Measurements from ENCODE around the gene APOA5. TPM values are rescaled to one million over a fixed set of nuclear protein-coding genes. Genes with fewer than 3 reads are reported as not detected.

The APOA5 gene
- total RNA-seq, 1 experiment from 2014 or later = 0.11 TPM

- H3K27ac ChIP-seq (ENCODE audit: insufficient read length, low read depth, low read length) = no peak overlapping the region
- no peaks in the 10 kb centered on the region; the same call in 1 of the 2 replicates for H3K4me1 ChIP-seq (ENCODE audit: insufficient read depth, low read length)
- H3K4me2 ChIP-seq (ENCODE audit: insufficient read depth, insufficient read length, low read length) = no peak overlapping the region
- no peaks in the 10 kb centered on the region for H3K79me2 ChIP-seq (ENCODE audit: insufficient read depth, low read length)
- H3K27me3 ChIP-seq (ENCODE audit: insufficient read depth, low read length) = no peaks in the 10 kb centered on the region
- H2BK15ac ChIP-seq (ENCODE audit: low read depth, low read length) = no peak overlapping the region
- Mint-ChIP-seq H3K27me3 (ENCODE audit: low read depth) (peaks cover 12% of the 10 kb centered on the region), H3K27ac (peak overlapping the region in 1 of 3 experiments; percentile 47; a peak in 1 of 7 replicates), H3K4me3 (no peak overlapping the region), H3K36me3 (ENCODE audit: insufficient read depth in 1 of 3, low read depth in 3 of 3) (no peaks in the 10 kb centered on the region), H3K9me3 (peaks cover under 1 to 5% of the 10 kb centered on the region in 2 experiments; a peak in 2 of 5 replicates), H3K4me1 (peaks cover 5 to 12% of the 10 kb centered on the region in 2 experiments)
- no peak overlapping the region for H2BK120ac ChIP-seq (ENCODE audit: low read depth, low read length, poor library complexity, severe bottlenecking)
- no peak overlapping the region for H3T11ph ChIP-seq (ENCODE audit: low read length)
- H2BK5ac ChIP-seq (ENCODE audit: insufficient read length, low read length) = no peak overlapping the region
- no peak overlapping the region for H2AFZ ChIP-seq (ENCODE audit: low read length)
- H3K9ac ChIP-seq (ENCODE audit: extremely low read depth, insufficient read length, low read length) = no peak overlapping the region
- H3K18ac ChIP-seq (ENCODE audit: insufficient read length, low read depth, low read length) = no peak overlapping the region
- no peak overlapping the region for H2AK5ac ChIP-seq (ENCODE audit: insufficient read length, low read length)
- H3K9me3 ChIP-seq (ENCODE audit: control insufficient read depth, low read depth, low read length) = no peaks in the 10 kb centered on the region
- H3K56ac ChIP-seq (ENCODE audit: insufficient read length, low read depth, low read length) = no peak overlapping the region
- H3K79me1 ChIP-seq (ENCODE audit: insufficient read depth, low read depth, low read length, poor library complexity, severe bottlenecking) = no peaks in the 10 kb centered on the region
- H2BK20ac ChIP-seq (ENCODE audit: low read depth, low read length, poor library complexity, severe bottlenecking) = no peak overlapping the region
- H3K23ac ChIP-seq (ENCODE audit: insufficient read length, low read depth, low read length) = no peak overlapping the region
- H4K8ac ChIP-seq (replicated peaks; ENCODE audit: insufficient read length, low read depth, low read length) = no peak overlapping the region
- H4K5ac ChIP-seq (ENCODE audit: insufficient read length, low read depth, low read length) = no peak overlapping the region
- H4K91ac ChIP-seq (ENCODE audit: insufficient read length, low read depth, low read length) = no peak overlapping the region
- H3K14ac ChIP-seq (ENCODE audit: insufficient read depth, low read length) = no peak overlapping the region
- WGBS (ENCODE audit: extremely low coverage, insufficient read length, low lambda C conversion rate) = no CpG with 5 or more reads among the region's 9 CpGs
- H4K20me1 ChIP-seq (ENCODE audit: control insufficient read depth, insufficient read depth, insufficient read length) = no peaks in the 10 kb centered on the region
- no peak overlapping the region for H2BK12ac ChIP-seq (ENCODE audit: insufficient read length, low read depth, low read length)
- no peak for DNase-seq
- H3K4ac ChIP-seq (ENCODE audit: low read depth, low read length) = no peak overlapping the region
- H3K23me2 ChIP-seq (ENCODE audit: insufficient read length, low read depth, low read length, poor library complexity, severe bottlenecking) = no peaks in the 10 kb centered on the region
- TF ChIP-seq, protein P1, sequence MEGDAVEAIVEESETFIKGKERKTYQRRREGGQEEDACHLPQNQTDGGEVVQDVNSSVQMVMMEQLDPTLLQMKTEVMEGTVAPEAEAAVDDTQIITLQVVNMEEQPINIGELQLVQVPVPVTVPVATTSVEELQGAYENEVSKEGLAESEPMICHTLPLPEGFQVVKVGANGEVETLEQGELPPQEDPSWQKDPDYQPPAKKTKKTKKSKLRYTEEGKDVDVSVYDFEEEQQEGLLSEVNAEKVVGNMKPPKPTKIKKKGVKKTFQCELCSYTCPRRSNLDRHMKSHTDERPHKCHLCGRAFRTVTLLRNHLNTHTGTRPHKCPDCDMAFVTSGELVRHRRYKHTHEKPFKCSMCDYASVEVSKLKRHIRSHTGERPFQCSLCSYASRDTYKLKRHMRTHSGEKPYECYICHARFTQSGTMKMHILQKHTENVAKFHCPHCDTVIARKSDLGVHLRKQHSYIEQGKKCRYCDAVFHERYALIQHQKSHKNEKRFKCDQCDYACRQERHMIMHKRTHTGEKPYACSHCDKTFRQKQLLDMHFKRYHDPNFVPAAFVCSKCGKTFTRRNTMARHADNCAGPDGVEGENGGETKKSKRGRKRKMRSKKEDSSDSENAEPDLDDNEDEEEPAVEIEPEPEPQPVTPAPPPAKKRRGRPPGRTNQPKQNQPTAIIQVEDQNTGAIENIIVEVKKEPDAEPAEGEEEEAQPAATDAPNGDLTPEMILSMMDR (conservative IDR thresholded peaks at IDR 0.05) = no peak
Measured at GRCh38 chr11:116826751-116827431, 35.2 kb upstream of the APOA5 start.

Data from H9 (cell line).